ENCODE results near the gene CETP. TPM values are rescaled to one million over a fixed set of nuclear protein-coding genes. Genes with fewer than 3 reads are reported as not detected.

The CETP gene
- total and polyA plus RNA-seq, 2 of the 13 experiments (the other 11 are each of a cell fraction or from before 2014, with no cell fraction given) = 0.31 to 9.8 TPM

DNA sequence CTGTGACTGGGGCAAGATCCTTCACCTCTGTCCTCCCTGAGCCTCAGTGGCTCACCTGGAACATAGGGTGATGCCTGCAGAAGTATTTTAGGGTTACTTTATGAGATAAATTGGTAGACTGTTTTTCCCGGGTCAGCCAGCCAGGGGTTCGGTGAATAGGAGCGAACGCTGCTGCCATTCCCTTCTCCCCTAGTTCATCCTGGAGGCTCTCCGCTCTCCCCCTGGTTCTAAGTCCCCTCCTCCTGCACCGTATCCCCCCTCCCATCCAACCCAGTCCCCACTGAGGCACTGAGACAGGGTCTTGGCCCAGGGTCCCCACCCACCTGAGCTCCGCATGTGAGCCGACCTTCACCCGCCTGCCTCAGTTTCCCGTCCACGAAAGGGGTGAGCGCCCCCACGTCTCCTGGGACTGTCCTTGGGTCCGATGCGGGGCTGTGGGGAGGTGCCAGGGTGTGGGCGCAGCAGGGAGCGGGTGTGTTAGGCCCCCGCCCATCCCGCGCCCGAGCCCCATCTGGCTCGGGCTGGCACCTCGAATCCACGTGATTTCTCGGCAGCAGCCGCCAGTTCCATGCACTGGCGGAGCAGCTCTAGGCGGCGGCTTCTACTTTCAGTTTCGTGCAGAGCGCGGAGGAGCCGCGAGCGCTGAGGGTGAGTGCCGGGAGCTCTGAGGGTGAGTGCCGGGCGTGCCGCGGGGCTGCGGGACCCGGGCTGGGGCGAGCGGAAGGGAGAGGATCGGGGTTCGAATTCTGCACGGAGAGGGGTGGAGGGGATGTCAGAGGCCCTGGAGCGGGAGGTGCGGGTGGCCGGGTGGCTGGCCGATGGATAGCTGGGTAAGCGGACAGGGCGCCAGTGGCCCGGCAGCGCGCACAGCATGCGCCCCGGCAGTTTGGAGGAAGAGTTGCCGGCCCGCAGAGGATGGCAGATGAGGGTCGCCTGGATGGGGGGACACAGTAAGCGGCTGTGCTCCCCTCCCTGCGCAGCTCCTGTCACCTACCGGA lies 27.5 kb downstream of the CETP start, which contains the start of gene NLRC5 (continued):
- TF ChIP-seq ZNF563 (CRISPR knock-in tag; IDR thresholded peaks at IDR 0.05) = peak; percentile 72
- TF ChIP-seq, protein P1, sequence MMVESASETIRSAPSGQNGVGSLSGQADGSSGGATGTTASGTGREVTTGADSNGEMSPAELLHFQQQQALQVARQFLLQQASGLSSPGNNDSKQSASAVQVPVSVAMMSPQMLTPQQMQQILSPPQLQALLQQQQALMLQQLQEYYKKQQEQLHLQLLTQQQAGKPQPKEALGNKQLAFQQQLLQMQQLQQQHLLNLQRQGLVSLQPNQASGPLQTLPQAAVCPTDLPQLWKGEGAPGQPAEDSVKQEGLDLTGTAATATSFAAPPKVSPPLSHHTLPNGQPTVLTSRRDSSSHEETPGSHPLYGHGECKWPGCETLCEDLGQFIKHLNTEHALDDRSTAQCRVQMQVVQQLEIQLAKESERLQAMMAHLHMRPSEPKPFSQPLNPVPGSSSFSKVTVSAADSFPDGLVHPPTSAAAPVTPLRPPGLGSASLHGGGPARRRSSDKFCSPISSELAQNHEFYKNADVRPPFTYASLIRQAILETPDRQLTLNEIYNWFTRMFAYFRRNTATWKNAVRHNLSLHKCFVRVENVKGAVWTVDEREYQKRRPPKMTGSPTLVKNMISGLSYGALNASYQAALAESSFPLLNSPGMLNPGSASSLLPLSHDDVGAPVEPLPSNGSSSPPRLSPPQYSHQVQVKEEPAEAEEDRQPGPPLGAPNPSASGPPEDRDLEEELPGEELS (CRISPR knock-in tag; IDR thresholded peaks at IDR 0.05) = peak; percentile 43; the same call in 1 of the 2 replicates
- peak; percentile 46; the same call in 1 of the 2 replicates for TF ChIP-seq KLF15 (CRISPR knock-in tag; IDR thresholded peaks at IDR 0.05; ENCODE audit: borderline replicate concordance)
- TF ChIP-seq ISX (CRISPR knock-in tag; conservative IDR thresholded peaks at IDR 0.05) = 0 out of 2 replicates have a peak, but pooled peaks have one; percentile 63
- TF ChIP-seq, protein P2, sequence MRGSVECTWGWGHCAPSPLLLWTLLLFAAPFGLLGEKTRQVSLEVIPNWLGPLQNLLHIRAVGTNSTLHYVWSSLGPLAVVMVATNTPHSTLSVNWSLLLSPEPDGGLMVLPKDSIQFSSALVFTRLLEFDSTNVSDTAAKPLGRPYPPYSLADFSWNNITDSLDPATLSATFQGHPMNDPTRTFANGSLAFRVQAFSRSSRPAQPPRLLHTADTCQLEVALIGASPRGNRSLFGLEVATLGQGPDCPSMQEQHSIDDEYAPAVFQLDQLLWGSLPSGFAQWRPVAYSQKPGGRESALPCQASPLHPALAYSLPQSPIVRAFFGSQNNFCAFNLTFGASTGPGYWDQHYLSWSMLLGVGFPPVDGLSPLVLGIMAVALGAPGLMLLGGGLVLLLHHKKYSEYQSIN (CRISPR knock-in tag; IDR thresholded peaks at IDR 0.05; ENCODE audit: borderline replicate concordance) = no peak
- TF ChIP-seq ADNP (CRISPR knock-in tag; IDR thresholded peaks at IDR 0.05) = no peak
- TF ChIP-seq, protein P3, sequence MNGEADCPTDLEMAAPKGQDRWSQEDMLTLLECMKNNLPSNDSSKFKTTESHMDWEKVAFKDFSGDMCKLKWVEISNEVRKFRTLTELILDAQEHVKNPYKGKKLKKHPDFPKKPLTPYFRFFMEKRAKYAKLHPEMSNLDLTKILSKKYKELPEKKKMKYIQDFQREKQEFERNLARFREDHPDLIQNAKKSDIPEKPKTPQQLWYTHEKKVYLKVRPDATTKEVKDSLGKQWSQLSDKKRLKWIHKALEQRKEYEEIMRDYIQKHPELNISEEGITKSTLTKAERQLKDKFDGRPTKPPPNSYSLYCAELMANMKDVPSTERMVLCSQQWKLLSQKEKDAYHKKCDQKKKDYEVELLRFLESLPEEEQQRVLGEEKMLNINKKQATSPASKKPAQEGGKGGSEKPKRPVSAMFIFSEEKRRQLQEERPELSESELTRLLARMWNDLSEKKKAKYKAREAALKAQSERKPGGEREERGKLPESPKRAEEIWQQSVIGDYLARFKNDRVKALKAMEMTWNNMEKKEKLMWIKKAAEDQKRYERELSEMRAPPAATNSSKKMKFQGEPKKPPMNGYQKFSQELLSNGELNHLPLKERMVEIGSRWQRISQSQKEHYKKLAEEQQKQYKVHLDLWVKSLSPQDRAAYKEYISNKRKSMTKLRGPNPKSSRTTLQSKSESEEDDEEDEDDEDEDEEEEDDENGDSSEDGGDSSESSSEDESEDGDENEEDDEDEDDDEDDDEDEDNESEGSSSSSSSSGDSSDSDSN (CRISPR knock-in tag; IDR thresholded peaks at IDR 0.05) = peak; percentile 92
- TF ChIP-seq NR2F6 (IDR thresholded peaks at IDR 0.05) = no peak
- no peak for TF ChIP-seq NR2F6 (CRISPR knock-in tag; IDR thresholded peaks at IDR 0.05)
- peak; percentile 66 for TF ChIP-seq ZFP90 (CRISPR knock-in tag; IDR thresholded peaks at IDR 0.05; ENCODE audit: borderline replicate concordance)
- peak; percentile 58; the same call in 1 of the 2 replicates for TF ChIP-seq SMAD1 (CRISPR knock-in tag; IDR thresholded peaks at IDR 0.05; ENCODE audit: borderline replicate concordance, low read depth)
- TF ChIP-seq, protein P4, sequence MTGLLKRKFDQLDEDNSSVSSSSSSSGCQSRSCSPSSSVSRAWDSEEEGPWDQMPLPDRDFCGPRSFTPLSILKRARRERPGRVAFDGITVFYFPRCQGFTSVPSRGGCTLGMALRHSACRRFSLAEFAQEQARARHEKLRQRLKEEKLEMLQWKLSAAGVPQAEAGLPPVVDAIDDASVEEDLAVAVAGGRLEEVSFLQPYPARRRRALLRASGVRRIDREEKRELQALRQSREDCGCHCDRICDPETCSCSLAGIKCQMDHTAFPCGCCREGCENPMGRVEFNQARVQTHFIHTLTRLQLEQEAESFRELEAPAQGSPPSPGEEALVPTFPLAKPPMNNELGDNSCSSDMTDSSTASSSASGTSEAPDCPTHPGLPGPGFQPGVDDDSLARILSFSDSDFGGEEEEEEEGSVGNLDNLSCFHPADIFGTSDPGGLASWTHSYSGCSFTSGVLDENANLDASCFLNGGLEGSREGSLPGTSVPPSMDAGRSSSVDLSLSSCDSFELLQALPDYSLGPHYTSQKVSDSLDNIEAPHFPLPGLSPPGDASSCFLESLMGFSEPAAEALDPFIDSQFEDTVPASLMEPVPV (CRISPR knock-in tag; IDR thresholded peaks at IDR 0.05) = peak; percentile 49; the same call in 1 of the 2 replicates
- peak; percentile 38; the same call in 1 of the 2 replicates for TF ChIP-seq SCMH1 (CRISPR knock-in tag; IDR thresholded peaks at IDR 0.05; ENCODE audit: borderline replicate concordance)
- 0 out of 2 replicates have a peak, but pooled peaks have one; percentile 42 for TF ChIP-seq ZNF235 (CRISPR knock-in tag; IDR thresholded peaks at IDR 0.05; ENCODE audit: borderline replicate concordance)
- no peak for TF ChIP-seq SP5 (CRISPR knock-in tag; IDR thresholded peaks at IDR 0.05; ENCODE audit: borderline replicate concordance, low read depth)
- 0 out of 2 replicates have a peak, but pooled peaks have one; percentile 63 for TF ChIP-seq ZNF33B (CRISPR knock-in tag; IDR thresholded peaks at IDR 0.05)
- TF ChIP-seq NFE2L1 (CRISPR knock-in tag; IDR thresholded peaks at IDR 0.05; ENCODE audit: borderline replicate concordance) = no peak
- TF ChIP-seq ZNF564 (CRISPR knock-in tag; IDR thresholded peaks at IDR 0.05) = peak; percentile 87
- peak; percentile 30; the same call in 1 of the 2 replicates for TF ChIP-seq FOXA3 (CRISPR knock-in tag; IDR thresholded peaks at IDR 0.05)
